Measurements from ENCODE around the gene HDGFL3. TPM values are rescaled to one million over a fixed set of nuclear protein-coding genes. Genes with fewer than 3 reads are reported as not detected.
"Not testable (repeated sequence)": the region's sequence is repeated elsewhere in the genome, so short reads cannot be mapped to it uniquely, and the experiment has no call there.

Gene HDGFL3
- total and polyA plus RNA-seq, 8 donors, result 29.0 to 112 (median 100) TPM

DNA sequence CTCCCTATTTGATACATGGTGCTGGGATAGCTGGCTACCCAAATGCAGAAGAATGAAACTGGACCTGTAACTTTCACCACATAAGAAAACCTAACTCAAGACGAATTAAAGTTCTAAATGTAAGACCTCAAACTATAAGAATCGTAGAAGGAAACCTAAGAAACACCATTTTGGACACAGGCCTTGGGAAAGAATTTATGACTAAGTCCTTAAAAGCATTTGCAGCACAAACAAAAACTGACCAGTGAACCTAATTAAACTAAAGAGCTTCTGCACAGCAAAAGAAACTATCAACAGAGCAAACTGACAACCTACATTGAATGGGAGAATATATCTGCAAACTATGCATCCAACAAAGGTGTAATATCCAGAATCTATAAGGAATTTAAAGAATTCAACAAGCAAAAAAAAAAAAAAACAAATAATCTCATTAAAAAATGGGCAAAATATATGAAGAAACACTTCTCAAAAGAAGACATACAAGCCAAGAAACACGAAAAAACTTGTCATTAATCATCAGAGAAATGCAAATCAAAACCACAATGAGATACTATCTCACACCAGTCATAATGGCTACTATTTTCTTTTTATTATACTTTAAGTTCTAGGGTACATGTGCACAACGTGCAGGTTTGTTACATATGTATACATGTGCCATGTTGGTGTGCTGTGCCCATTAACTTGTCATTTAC lies 37.0 kb downstream of the HDGFL3 start:
- Histone ChIP-seq H3K27ac (no peak overlapping the region), H3K27me3 (no peaks in the 10 kb centered on the region), H3K36me3 (no peaks in the 10 kb centered on the region), H3K9me3 (peaks cover 0 to 18% of the 10 kb centered on the region in 2 donors), H3K4me1 (no peaks in the 10 kb centered on the region), H3K4me3 (no peak overlapping the region)
- DNase-seq (no peak), ATAC-seq (no peak)
- TF ChIP-seq, protein P1, sequence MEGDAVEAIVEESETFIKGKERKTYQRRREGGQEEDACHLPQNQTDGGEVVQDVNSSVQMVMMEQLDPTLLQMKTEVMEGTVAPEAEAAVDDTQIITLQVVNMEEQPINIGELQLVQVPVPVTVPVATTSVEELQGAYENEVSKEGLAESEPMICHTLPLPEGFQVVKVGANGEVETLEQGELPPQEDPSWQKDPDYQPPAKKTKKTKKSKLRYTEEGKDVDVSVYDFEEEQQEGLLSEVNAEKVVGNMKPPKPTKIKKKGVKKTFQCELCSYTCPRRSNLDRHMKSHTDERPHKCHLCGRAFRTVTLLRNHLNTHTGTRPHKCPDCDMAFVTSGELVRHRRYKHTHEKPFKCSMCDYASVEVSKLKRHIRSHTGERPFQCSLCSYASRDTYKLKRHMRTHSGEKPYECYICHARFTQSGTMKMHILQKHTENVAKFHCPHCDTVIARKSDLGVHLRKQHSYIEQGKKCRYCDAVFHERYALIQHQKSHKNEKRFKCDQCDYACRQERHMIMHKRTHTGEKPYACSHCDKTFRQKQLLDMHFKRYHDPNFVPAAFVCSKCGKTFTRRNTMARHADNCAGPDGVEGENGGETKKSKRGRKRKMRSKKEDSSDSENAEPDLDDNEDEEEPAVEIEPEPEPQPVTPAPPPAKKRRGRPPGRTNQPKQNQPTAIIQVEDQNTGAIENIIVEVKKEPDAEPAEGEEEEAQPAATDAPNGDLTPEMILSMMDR (IDR thresholded peaks at IDR 0.05), result no peak
- intact Hi-C loops (cut with DNase I), result no loop called here

DNA sequence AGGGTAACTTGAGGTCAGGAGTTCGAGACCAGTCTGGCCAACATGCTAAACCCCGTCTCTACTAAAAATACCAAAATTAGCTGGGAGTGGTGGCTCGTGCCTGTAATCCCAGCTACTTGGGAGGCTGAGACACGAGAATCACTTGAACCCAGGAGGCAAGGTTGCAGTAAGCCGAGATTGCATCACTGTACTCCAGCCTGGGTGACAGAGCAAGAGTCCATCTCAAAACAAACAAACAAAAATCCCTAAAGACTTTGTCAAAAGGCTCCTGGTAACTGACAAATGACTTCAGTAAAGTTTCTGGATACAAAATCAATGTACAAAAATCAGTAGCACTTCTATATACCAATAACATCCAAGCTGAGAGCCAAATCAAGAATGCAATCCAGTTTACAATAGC lies 38.0 kb downstream of the HDGFL3 start:
- DNase-seq, ATAC-seq: not testable (repeated sequence)

DNA sequence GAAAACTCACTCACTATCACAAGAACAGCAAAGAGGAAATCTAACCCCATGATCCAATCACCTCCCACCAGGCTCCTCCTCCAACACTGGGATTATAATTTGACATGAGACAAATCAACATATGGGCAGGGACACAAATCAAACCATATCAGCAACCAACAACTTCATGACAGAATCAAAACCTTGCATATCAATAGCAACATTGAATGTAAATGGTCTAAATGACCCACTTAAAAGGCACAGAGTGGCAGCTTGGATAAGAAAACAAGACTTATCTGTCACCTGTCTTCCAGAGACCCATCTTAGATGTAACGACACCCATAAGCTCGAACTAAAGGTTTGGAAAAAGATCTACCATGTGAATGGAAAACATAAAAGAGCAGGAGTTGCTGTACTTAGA lies 40.8 kb downstream of the HDGFL3 start:
- no peaks in the 10 kb centered on the region for H3K36me3 ChIP-seq
- TF ChIP-seq, protein P1 (IDR thresholded peaks at IDR 0.05), result no peak
- no peak overlapping the region for H3K4me3 ChIP-seq
- intact Hi-C loops (cut with DNase I), result no loop called here
- H3K4me1 ChIP-seq, result no peaks in the 10 kb centered on the region
- ATAC-seq (no peak), DNase-seq (no peak)
- H3K9me3 ChIP-seq, result peaks cover 0 to 21% of the 10 kb centered on the region in 2 donors
- no peak overlapping the region for H3K27ac ChIP-seq
- no peaks in the 10 kb centered on the region for H3K27me3 ChIP-seq

More for the DNA sequence above, 38.0 kb downstream of the HDGFL3 start:
- H3K4me3 ChIP-seq; H3K27ac ChIP-seq; H3K27me3 ChIP-seq; H3K36me3 ChIP-seq; intact Hi-C loops (cut with DNase I); H3K4me1 ChIP-seq: not testable (repeated sequence)
- H3K9me3 ChIP-seq, result peaks cover 0 to 21% of the 10 kb centered on the region in 2 donors

DNA sequence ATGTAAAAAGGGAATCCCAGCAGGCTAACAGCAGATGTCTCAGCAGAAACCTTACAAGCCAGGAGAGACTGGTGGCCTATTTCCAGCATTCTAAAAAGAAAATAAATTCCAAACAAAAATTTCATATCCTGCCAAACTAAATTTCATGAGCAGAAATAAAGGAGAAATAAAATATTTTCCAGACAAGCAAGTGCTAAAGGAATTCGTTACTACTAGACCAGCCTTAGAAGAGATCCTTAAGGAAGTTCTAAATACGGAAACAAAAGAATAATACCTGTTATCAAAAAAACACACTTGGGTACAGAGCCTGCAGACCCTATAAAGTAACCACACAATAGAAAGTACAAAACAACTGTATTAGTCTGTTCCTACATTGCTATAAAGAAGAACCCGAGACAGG lies 41.4 kb downstream of the HDGFL3 start:
- Histone ChIP-seq H3K9me3 (peaks cover 0 to 21% of the 10 kb centered on the region in 2 donors), H3K27ac (no peak overlapping the region), H3K27me3 (no peaks in the 10 kb centered on the region), H3K36me3 (no peaks in the 10 kb centered on the region), H3K4me1 (no peaks in the 10 kb centered on the region), H3K4me3 (no peak overlapping the region)
- DNase-seq (peak in 1 of 4 donors; percentile 3), ATAC-seq (no peak)
- TF ChIP-seq, protein P1 (IDR thresholded peaks at IDR 0.05), result no peak
- intact Hi-C loops (cut with DNase I), result no loop called here

DNA sequence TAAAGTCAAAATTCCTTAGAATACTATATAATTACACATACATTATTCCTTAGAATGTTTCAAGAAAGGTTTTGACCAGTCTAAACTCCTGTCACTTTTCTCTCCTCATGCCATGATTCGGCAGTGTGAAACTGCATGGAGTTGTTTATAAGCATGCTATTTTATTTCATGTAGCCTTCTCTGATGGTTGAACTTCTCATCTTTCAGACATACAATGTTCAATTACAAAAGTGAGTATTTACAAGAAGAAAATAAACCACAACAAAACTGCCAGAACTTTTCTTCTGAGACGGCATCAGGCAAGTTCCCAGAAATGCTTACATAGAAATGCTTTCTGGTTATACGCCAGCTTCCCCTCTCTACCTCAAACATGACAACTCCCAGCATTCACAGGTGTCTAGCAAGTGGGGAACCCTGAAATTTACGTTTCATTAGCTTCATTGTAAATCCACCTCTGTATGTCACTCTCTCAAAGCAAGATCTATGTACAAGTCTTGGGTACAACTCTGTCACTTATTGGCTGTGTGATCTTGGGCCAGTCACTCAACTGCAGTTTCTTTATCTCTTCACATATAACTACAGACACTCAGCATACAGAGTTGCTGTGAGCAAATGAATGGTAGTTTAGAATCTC lies 42.7 kb downstream of the HDGFL3 start:
- no peaks in the 10 kb centered on the region for H3K27me3 ChIP-seq
- H3K4me1 ChIP-seq, result no peaks in the 10 kb centered on the region
- ATAC-seq (no peak), DNase-seq (no peak)
- intact Hi-C loops (cut with DNase I), result no loop called here
- H3K27ac ChIP-seq, result no peak overlapping the region
- no peaks in the 10 kb centered on the region for H3K36me3 ChIP-seq
- no peak overlapping the region for H3K4me3 ChIP-seq
- H3K9me3 ChIP-seq, result peaks cover 0 to 21% of the 10 kb centered on the region in 2 donors
- TF ChIP-seq, protein P1 (IDR thresholded peaks at IDR 0.05), result no peak
